Tibial nerve (tissue), 4 donors: Measurements from ENCODE around the gene EXD2. TPM values are rescaled to one million over a fixed set of nuclear protein-coding genes. Genes with fewer than 3 reads are reported as not detected.

Experiments
- DNase-seq, 2 donors: peaks; one replicate each; pipeline ENCODE4 v3.0.0-alpha.2; 2019; ENCODE audit warnings: low spot score in 2 of 2
- H3K27ac ChIP-seq, 4 donors: fragments of 200-600 bp; sonication (generic) in 3 of 4; one replicate each; pipeline ENCODE4 v1.5.1; 2017 to 2019; ENCODE audit warnings: mild to moderate bottlenecking in 1 of 4
- H3K27me3 ChIP-seq, 2 donors: fragments of 200-600 bp; sonication (generic) in 1 of 2; one replicate each; pipeline versions ENCODE4 v1.5.1 to v1.6.0; 2017 to 2019
- H3K36me3 ChIP-seq, 3 donors: fragments of 200-600 bp; sonication (generic); one replicate each; pipeline ENCODE4 v1.5.1; 2018 to 2019
- H3K4me1 ChIP-seq, 4 donors: fragments of 200-600 bp; sonication (generic) in 3 of 4; one replicate each; pipeline ENCODE4 v1.5.1; 2017 to 2019
- H3K4me3 ChIP-seq, 4 donors: fragments of 200-600 bp; sonication (generic) in 3 of 4; one replicate each; pipeline ENCODE4 v1.5.1; 2017 to 2019; ENCODE audit warnings: mild to moderate bottlenecking in 1 of 4, moderate library complexity in 1 of 4
- H3K9me3 ChIP-seq, 4 donors: fragments of 200-600 bp; sonication (generic) in 3 of 4; one replicate each; pipeline ENCODE4 v1.5.1; 2017 to 2019
- CTCF ChIP-seq, 5 experiments: fragments of 200-600 bp in 3 of 5; fragments of 450-650 bp in 2 of 5; sonication (generic) in 3 of 5; IDR thresholded peaks; one replicate each; pipeline ENCODE4 v1.5.1; 2016 to 2019; ENCODE audit warnings: antibody characterized with exemption in 5 of 5, mild to moderate bottlenecking in 3 of 5, moderate library complexity in 2 of 5
- EP300 ChIP-seq, 2 donors: sonication (generic); formaldehyde crosslinking; IDR thresholded peaks; one replicate each; pipeline ENCODE4 v1.6.1; 2017; ENCODE audit warnings: antibody characterized with exemption in 2 of 2, mild to moderate bottlenecking in 1 of 2
- POLR2A ChIP-seq, 2 donors: fragments of 450-650 bp; IDR thresholded peaks; one replicate each; pipeline ENCODE4 v1.6.1; 2017; ENCODE audit warnings: antibody characterized with exemption in 2 of 2, mild to moderate bottlenecking in 2 of 2, moderate library complexity in 2 of 2
- WGBS, 2 donors: methylation state at CpG; one replicate each; pipeline ENCODE4 v1.1.5; 2018; 5-methylcytosine and 5-hydroxymethylcytosine counted together
- total RNA-seq, 4 donors: library from RNA; depleted of rRNA; stranded (reverse); fragments of >200 nt; gene quantifications; one replicate each; pipeline ENCODE4 v1.1.0, GENCODE V29; 2016

EXD2 gene
- total RNA-seq, 4 donors from 2014 or later, result 17.4 to 24.7 (median 20.9) TPM

- Histone ChIP-seq H3K4me3 (no peak overlapping the region), H3K27me3 (no peaks in the 10 kb centered on the region), H3K36me3 (peaks cover 0 to 88% (median 6%) of the 10 kb centered on the region in 3 donors), H3K27ac (no peak overlapping the region), H3K9me3 (no peaks in the 10 kb centered on the region), H3K4me1 (no peaks in the 10 kb centered on the region)
- DNase-seq, result no peak
- 74 to 93% methylated on average over 3 of the region's 3 CpGs for WGBS, 2 donors
- TF ChIP-seq EP300 (IDR thresholded peaks at IDR 0.05) (no peak), POLR2A (IDR thresholded peaks at IDR 0.05) (no peak), CTCF (IDR thresholded peaks at IDR 0.05) (no peak)
These were observed 41.1 kb downstream of the EXD2 start for GRCh38 chr14:69232388-69232787.

GRCh38 chr14:69234106-69234505 is 42.8 kb downstream of the EXD2 start:
- Histone ChIP-seq H3K27me3 (no peaks in the 10 kb centered on the region), H3K36me3 (peaks cover 0 to 99% (median 6%) of the 10 kb centered on the region in 3 donors), H3K4me3 (no peak overlapping the region), H3K9me3 (no peaks in the 10 kb centered on the region), H3K27ac (no peak overlapping the region), H3K4me1 (no peaks in the 10 kb centered on the region)
- TF ChIP-seq CTCF (IDR thresholded peaks at IDR 0.05), result no peak
- TF ChIP-seq POLR2A (IDR thresholded peaks at IDR 0.05), result no peak
- no peak for TF ChIP-seq EP300 (IDR thresholded peaks at IDR 0.05)
- DNase-seq, result no peak

- no peak for TF ChIP-seq POLR2A (IDR thresholded peaks at IDR 0.05)
- TF ChIP-seq CTCF (IDR thresholded peaks at IDR 0.05), result no peak
- no peak for TF ChIP-seq EP300 (IDR thresholded peaks at IDR 0.05)
- Histone ChIP-seq H3K4me1 (peaks cover 0 to under 1% (median 0%) of the 10 kb centered on the region in 4 donors), H3K27me3 (no peaks in the 10 kb centered on the region), H3K36me3 (peaks cover 0 to 97% (median 6%) of the 10 kb centered on the region in 3 donors), H3K9me3 (no peaks in the 10 kb centered on the region), H3K4me3 (no peak overlapping the region), H3K27ac (no peak overlapping the region)
- 90 to 100% methylated on average over 1 of the region's 1 CpG for WGBS, 2 donors
- no peak for DNase-seq
These were observed 44.4 kb downstream of the EXD2 start for GRCh38 chr14:69235708-69236107.

- H3K4me3 ChIP-seq, result no peak overlapping the region
- H3K27me3 ChIP-seq, result no peaks in the 10 kb centered on the region
- no peaks in the 10 kb centered on the region for H3K9me3 ChIP-seq
- TF ChIP-seq EP300 (IDR thresholded peaks at IDR 0.05) (no peak), POLR2A (IDR thresholded peaks at IDR 0.05) (no peak), CTCF (IDR thresholded peaks at IDR 0.05) (no peak)
- WGBS, 2 donors, result 100% methylated on average over 1 of the region's 1 CpG
- peaks cover 0 to 92% (median 6%) of the 10 kb centered on the region in 3 donors for H3K36me3 ChIP-seq
- peaks cover 0 to 10% (median 0%) of the 10 kb centered on the region in 4 donors for H3K4me1 ChIP-seq
- DNase-seq, result no peak
- H3K27ac ChIP-seq, result no peak overlapping the region
These were observed 45.8 kb downstream of the EXD2 start for GRCh38 chr14:69237142-69237541.

- Histone ChIP-seq H3K36me3 (peaks cover 0 to 88% (median 6%) of the 10 kb centered on the region in 3 donors), H3K4me3 (no peak overlapping the region), H3K4me1 (peaks cover 0 to 15% (median 0%) of the 10 kb centered on the region in 4 donors), H3K27ac (no peak overlapping the region), H3K27me3 (no peaks in the 10 kb centered on the region), H3K9me3 (no peaks in the 10 kb centered on the region)
- no peak for TF ChIP-seq CTCF (IDR thresholded peaks at IDR 0.05)
- no peak for TF ChIP-seq POLR2A (IDR thresholded peaks at IDR 0.05)
- no peak for TF ChIP-seq EP300 (IDR thresholded peaks at IDR 0.05)
- WGBS, 2 donors, result 88 to 92% methylated on average over 11 to 12 of the region's 12 CpGs
- DNase-seq, result no peak
These were observed 46.3 kb downstream of the EXD2 start for GRCh38 chr14:69237584-69237983.
